Activated naive CD4-positive, alpha-beta T cell treated with anti-CD3 and anti-CD28 coated beads, Interleukin-2, amount 50 U/mL, for 24 hours (primary cell): ENCODE measurements around the gene NKD1.
A peak's percentile ranks its signal among the peaks of the same experiment; 100 is the strongest.

ENCODE experiments used
- H3K27ac Mint-ChIP-seq: one replicate; pipeline ENCODE4 v1.8.0; 2021; ENCODE audit warnings: mild to moderate bottlenecking, mixed read lengths
- H3K27me3 Mint-ChIP-seq: one replicate; pipeline ENCODE4 v1.8.0; 2021; ENCODE audit warnings: mixed read lengths
- H3K36me3 Mint-ChIP-seq: one replicate; pipeline ENCODE4 v1.8.0; 2021; ENCODE audit warnings: mixed read lengths
- H3K4me1 Mint-ChIP-seq: one replicate; pipeline ENCODE4 v1.8.0; 2021; ENCODE audit warnings: mixed read lengths
- H3K4me3 Mint-ChIP-seq: one replicate; pipeline ENCODE4 v1.8.0; 2021; ENCODE audit warnings: mild to moderate bottlenecking, mixed read lengths
- H3K9me3 Mint-ChIP-seq: one replicate; pipeline ENCODE4 v1.8.0; 2021; ENCODE audit warnings: mixed read lengths

The NKD1 gene

DNA sequence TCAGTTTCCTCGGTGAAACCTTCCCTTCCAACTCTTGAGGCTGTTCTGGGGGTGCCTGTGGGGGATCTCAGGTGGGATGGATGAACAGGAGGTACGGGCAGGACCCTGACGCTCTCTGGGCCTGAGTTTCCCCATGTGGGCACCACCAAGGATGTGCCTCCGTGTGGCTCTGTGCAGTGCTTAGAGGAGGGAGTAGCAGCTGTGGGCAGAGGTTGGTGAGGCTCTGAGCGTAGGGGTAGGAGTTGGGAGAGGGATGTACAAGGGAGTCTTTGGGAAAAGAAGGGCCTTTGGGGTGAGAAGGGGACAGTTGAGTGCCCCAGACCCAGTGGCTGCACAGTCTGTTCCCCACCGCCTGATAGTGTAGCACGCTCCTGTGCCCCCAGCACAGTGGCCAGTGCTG lies 73.8 kb downstream of the NKD1 start:
- Mint-ChIP-seq H3K27me3 (no peaks in the 10 kb centered on the region), H3K36me3 (no peaks in the 10 kb centered on the region), H3K27ac (no peak overlapping the region), H3K4me1 (peaks cover 52% of the 10 kb centered on the region), H3K4me3 (no peak overlapping the region), H3K9me3 (no peaks in the 10 kb centered on the region)

- no peak overlapping the region for H3K27ac Mint-ChIP-seq
- H3K4me3 Mint-ChIP-seq = no peak overlapping the region
- H3K9me3 Mint-ChIP-seq = no peaks in the 10 kb centered on the region
- peaks cover 53% of the 10 kb centered on the region for H3K4me1 Mint-ChIP-seq
- H3K36me3 Mint-ChIP-seq = no peaks in the 10 kb centered on the region
- no peaks in the 10 kb centered on the region for H3K27me3 Mint-ChIP-seq
Measured at GRCh38 chr16:50622643-50623369, 74.6 kb downstream of the NKD1 start.

- Mint-ChIP-seq H3K36me3 (no peaks in the 10 kb centered on the region), H3K4me3 (no peak overlapping the region), H3K27ac (no peak overlapping the region), H3K4me1 (peaks cover 50% of the 10 kb centered on the region), H3K27me3 (no peaks in the 10 kb centered on the region), H3K9me3 (no peaks in the 10 kb centered on the region)
Measured at GRCh38 chr16:50624449-50624970, 76.3 kb downstream of the NKD1 start.

DNA sequence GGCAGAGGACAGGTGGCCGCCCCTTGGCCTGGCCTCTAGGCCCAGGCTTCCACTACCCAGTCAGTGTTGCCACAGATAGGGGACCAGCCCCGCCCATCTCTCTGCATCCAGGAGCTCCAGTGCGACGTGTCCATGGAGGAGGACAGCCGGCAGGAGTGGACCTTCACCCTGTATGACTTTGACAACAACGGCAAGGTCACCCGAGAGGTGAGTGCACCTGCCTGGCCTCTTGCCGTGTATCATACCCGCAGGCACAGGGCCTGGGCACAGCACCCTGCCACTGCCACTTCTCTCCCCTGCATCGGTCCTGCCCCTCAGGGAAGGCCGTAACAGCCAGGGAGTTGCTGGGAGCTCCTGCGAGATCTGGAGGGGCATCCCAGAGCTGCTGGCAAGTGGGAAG lies 77.2 kb downstream of the NKD1 start:
- no peaks in the 10 kb centered on the region for H3K9me3 Mint-ChIP-seq
- no peak overlapping the region for H3K4me3 Mint-ChIP-seq
- H3K36me3 Mint-ChIP-seq = no peaks in the 10 kb centered on the region
- no peaks in the 10 kb centered on the region for H3K27me3 Mint-ChIP-seq
- H3K4me1 Mint-ChIP-seq = peaks cover 50% of the 10 kb centered on the region
- H3K27ac Mint-ChIP-seq = no peak overlapping the region

GRCh38 chr16:50626868-50627267 lies 78.7 kb downstream of the NKD1 start:
- Mint-ChIP-seq H3K4me3 (peak overlapping the region; percentile 73), H3K36me3 (peaks cover 6% of the 10 kb centered on the region), H3K27ac (peak overlapping the region; percentile 79), H3K4me1 (peaks cover 50% of the 10 kb centered on the region), H3K27me3 (no peaks in the 10 kb centered on the region), H3K9me3 (no peaks in the 10 kb centered on the region)

DNA sequence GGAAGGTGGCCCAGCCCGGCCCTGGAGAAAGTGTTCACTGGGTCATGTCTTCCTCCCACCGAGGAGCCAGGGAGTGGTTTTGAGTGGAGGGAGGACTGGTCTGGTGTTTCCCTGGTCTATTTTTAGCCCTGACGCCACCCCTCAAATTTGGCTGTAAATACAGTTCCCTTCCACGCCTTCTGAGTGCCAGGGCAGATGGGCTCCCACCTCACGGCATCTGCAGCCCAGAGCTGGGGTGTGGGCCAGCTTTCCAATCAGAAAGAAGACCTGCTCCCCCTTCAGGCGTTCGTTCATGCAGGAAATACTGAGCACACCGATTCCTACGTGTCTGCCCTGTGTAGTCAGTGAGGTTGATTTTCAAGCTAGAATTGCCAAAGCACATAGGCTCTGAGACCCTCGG lies 79.2 kb downstream of the NKD1 start:
- no peaks in the 10 kb centered on the region for H3K9me3 Mint-ChIP-seq
- H3K36me3 Mint-ChIP-seq = peaks cover 6% of the 10 kb centered on the region
- H3K27me3 Mint-ChIP-seq = no peaks in the 10 kb centered on the region
- peak overlapping the region; percentile 73 for H3K4me3 Mint-ChIP-seq
- peak overlapping the region; percentile 79 for H3K27ac Mint-ChIP-seq
- peaks cover 49% of the 10 kb centered on the region for H3K4me1 Mint-ChIP-seq

GRCh38 chr16:50628156-50628802 lies 80.1 kb downstream of the NKD1 start:
- no peaks in the 10 kb centered on the region for H3K9me3 Mint-ChIP-seq
- peaks cover 41% of the 10 kb centered on the region for H3K4me1 Mint-ChIP-seq
- H3K27me3 Mint-ChIP-seq = no peaks in the 10 kb centered on the region
- peaks cover 10% of the 10 kb centered on the region for H3K36me3 Mint-ChIP-seq
- H3K4me3 Mint-ChIP-seq = no peak overlapping the region
- no peak overlapping the region for H3K27ac Mint-ChIP-seq

DNA sequence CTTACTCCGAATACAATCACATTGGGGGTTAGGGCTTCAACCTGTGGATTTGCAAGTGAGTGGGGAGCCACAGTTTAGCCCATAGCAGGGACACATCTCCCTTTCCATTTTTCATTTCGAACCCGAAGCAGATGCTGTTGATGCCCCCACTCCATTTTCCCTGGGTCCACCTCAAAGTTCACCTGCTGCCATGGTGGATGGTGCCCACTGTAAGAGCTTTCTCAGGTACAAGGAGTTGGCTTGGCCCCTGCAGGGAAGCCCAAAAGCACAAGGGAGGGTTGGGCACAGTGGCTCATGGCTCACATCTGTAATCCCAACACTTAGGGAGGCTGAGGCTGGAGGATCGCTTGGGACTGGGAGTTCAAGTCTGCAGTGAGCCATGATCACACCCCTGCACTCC lies 81.1 kb downstream of the NKD1 start:
- Mint-ChIP-seq H3K27me3 (no peaks in the 10 kb centered on the region), H3K36me3 (peaks cover 11% of the 10 kb centered on the region)

GRCh38 chr16:50630394-50631020 lies 82.3 kb downstream of the NKD1 start:
- no peaks in the 10 kb centered on the region for H3K27me3 Mint-ChIP-seq
- H3K36me3 Mint-ChIP-seq = peaks cover 12% of the 10 kb centered on the region
- no peak overlapping the region for H3K4me3 Mint-ChIP-seq
- no peaks in the 10 kb centered on the region for H3K9me3 Mint-ChIP-seq
- H3K27ac Mint-ChIP-seq = no peak overlapping the region
- H3K4me1 Mint-ChIP-seq = peaks cover 25% of the 10 kb centered on the region

More for the DNA sequence above, 81.1 kb downstream of the NKD1 start:
- Mint-ChIP-seq H3K27ac (no peak overlapping the region), H3K4me1 (peaks cover 31% of the 10 kb centered on the region), H3K9me3 (no peaks in the 10 kb centered on the region), H3K4me3 (no peak overlapping the region)

- Mint-ChIP-seq H3K4me1 (peaks cover 23% of the 10 kb centered on the region), H3K27ac (no peak overlapping the region), H3K4me3 (no peak overlapping the region), H3K36me3 (peaks cover 12% of the 10 kb centered on the region), H3K27me3 (no peaks in the 10 kb centered on the region), H3K9me3 (no peaks in the 10 kb centered on the region)
Measured at GRCh38 chr16:50631249-50631984, 83.2 kb downstream of the NKD1 start.

- Mint-ChIP-seq H3K4me1 (peaks cover 21% of the 10 kb centered on the region), H3K27ac (no peak overlapping the region), H3K27me3 (no peaks in the 10 kb centered on the region), H3K36me3 (peaks cover 15% of the 10 kb centered on the region), H3K4me3 (no peak overlapping the region), H3K9me3 (no peaks in the 10 kb centered on the region)
Measured at GRCh38 chr16:50631985-50632576, 83.9 kb downstream of the NKD1 start.

DNA sequence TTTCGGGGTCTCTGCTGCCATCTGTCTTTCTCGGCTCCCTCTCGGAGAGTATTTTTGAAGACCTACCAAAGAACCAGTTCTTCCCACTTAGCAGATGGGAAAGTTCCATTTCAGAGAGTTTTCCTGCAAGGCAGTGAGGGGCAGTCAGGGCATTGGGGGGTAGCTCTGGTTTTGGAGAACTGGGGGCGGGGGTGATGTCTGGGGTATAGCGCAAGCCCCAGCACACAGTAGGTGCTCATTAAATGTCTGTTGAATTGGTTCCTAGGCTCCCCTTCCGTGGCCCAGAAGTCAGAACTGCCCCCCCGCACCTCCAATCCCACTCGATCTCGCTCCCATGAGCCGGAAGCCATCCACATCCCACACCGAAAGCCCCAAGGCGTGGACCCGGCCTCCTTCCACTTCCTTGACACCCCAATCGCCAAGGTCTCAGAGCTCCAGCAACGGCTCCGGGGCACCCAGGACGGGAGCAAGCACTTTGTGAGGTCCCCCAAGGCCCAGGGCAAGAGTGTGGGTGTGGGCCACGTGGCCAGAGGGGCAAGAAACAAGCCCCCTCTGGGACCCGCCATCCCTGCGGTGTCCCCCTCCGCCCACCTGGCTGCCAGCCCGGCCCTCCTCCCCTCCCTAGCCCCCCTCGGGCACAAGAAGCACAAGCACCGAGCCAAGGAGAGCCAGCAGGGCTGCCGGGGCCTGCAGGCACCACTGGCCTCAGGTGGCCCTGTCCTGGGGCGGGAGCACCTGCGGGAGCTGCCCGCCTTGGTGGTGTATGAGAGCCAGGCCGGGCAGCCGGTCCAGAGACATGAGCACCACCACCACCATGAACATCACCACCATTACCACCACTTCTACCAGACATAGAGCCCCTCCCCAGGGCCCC lies 85.0 kb downstream of the NKD1 start:
- Mint-ChIP-seq H3K9me3 (no peaks in the 10 kb centered on the region), H3K27ac (no peak overlapping the region), H3K4me1 (peaks cover 13% of the 10 kb centered on the region)

GRCh38 chr16:50634090-50634489 lies 85.9 kb downstream of the NKD1 start:
- Mint-ChIP-seq H3K27me3 (no peaks in the 10 kb centered on the region), H3K4me3 (no peak overlapping the region), H3K27ac (no peak overlapping the region), H3K9me3 (no peaks in the 10 kb centered on the region), H3K36me3 (peaks cover 15% of the 10 kb centered on the region), H3K4me1 (peaks cover 13% of the 10 kb centered on the region)

More for the DNA sequence above, 85.0 kb downstream of the NKD1 start:
- Mint-ChIP-seq H3K27me3 (no peaks in the 10 kb centered on the region), H3K36me3 (peaks cover 15% of the 10 kb centered on the region), H3K4me3 (no peak overlapping the region)

DNA sequence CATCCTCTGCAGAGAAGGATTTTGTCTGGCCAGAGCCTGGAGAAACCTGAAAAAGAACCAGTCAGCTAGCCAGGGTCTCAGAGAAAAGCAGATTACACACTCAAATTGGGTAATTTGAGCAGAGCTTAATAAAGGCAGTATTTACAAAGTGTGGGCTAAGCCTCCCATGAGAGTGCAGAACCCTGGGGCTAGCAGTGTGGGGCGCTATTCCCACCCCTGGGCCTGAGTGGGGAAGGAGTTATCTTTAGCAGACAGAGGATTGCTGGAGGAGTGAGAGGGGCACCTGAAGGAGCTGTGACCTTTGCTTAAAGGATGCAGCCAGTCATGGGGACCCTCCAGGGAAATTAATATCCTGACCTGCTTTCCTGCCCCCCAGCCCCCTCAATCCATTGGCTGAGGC lies 86.8 kb downstream of the NKD1 start:
- no peak overlapping the region for H3K27ac Mint-ChIP-seq
- H3K4me1 Mint-ChIP-seq = peaks cover 13% of the 10 kb centered on the region
- H3K4me3 Mint-ChIP-seq = no peak overlapping the region
- H3K9me3 Mint-ChIP-seq = no peaks in the 10 kb centered on the region
- no peaks in the 10 kb centered on the region for H3K27me3 Mint-ChIP-seq
- H3K36me3 Mint-ChIP-seq = peaks cover 15% of the 10 kb centered on the region
